Measurements from ENCODE around the gene MST1. TPM values are rescaled to one million over a fixed set of nuclear protein-coding genes. Genes with fewer than 3 reads are reported as not detected.

Gene MST1
- total and polyA plus RNA-seq, 2 experiments from 2014 or later = 116 to 158 TPM

- no peak overlapping the region for H3K27ac ChIP-seq
- TF ChIP-seq EZH2 (IDR thresholded peaks at IDR 0.05; ENCODE audit: borderline replicate concordance) (no peak), EZH2phosphoT487 (IDR thresholded peaks at IDR 0.05; ENCODE audit: low read depth, severe bottlenecking, unreplicated experiment) (no peak), CTCF (IDR thresholded peaks at IDR 0.05; ENCODE audit: poor library complexity) (no peak)
- no peak overlapping the region for H2AFZ ChIP-seq
- H3K4me2 ChIP-seq = no peak overlapping the region
- no peaks in the 10 kb centered on the region for H3K4me1 ChIP-seq (ENCODE audit: insufficient read depth)
- H3K36me3 ChIP-seq (replicated peaks; ENCODE audit: insufficient read depth, low read depth) = no peaks in the 10 kb centered on the region
- H3K9me3 ChIP-seq (ENCODE audit: low read depth) = no peaks in the 10 kb centered on the region
- no peaks in the 10 kb centered on the region for H3K9me2 ChIP-seq (replicated peaks; ENCODE audit: insufficient read depth)
- H4K20me1 ChIP-seq (ENCODE audit: insufficient read depth, poor library complexity, severe bottlenecking) = no peaks in the 10 kb centered on the region
- no peak for DNase-seq (ENCODE audit: low spot score)
- H3K27me3 ChIP-seq = no peaks in the 10 kb centered on the region
- WGBS (ENCODE audit: low lambda C conversion rate, missing lambda C conversion rate) = 97% methylated on average over 9 of the region's 9 CpGs
- H3K4me3 ChIP-seq = no peak overlapping the region
- H3K79me2 ChIP-seq = no peaks in the 10 kb centered on the region
Observed at GRCh38 chr3:49706456-49707112, 17.3 kb upstream of the MST1 start.

GRCh38 chr3:49705390-49705960 is 16.2 kb upstream of the MST1 start:
- DNase-seq (ENCODE audit: low spot score) = no peak
- no peaks in the 10 kb centered on the region for H4K20me1 ChIP-seq (ENCODE audit: insufficient read depth, poor library complexity, severe bottlenecking)
- no peaks in the 10 kb centered on the region for H3K79me2 ChIP-seq
- 97% methylated on average over 17 of the region's 17 CpGs for WGBS (ENCODE audit: low lambda C conversion rate, missing lambda C conversion rate)
- H2AFZ ChIP-seq = no peak overlapping the region
- no peaks in the 10 kb centered on the region for H3K9me3 ChIP-seq (ENCODE audit: low read depth)
- H3K4me2 ChIP-seq = no peak overlapping the region
- no peaks in the 10 kb centered on the region for H3K4me1 ChIP-seq (ENCODE audit: insufficient read depth)
- TF ChIP-seq EZH2phosphoT487 (IDR thresholded peaks at IDR 0.05; ENCODE audit: low read depth, severe bottlenecking, unreplicated experiment) (no peak), CTCF (IDR thresholded peaks at IDR 0.05; ENCODE audit: poor library complexity) (no peak), EZH2 (IDR thresholded peaks at IDR 0.05; ENCODE audit: borderline replicate concordance) (no peak)
- no peaks in the 10 kb centered on the region for H3K27me3 ChIP-seq
- H3K27ac ChIP-seq = no peak overlapping the region
- H3K36me3 ChIP-seq (replicated peaks; ENCODE audit: insufficient read depth, low read depth) = no peaks in the 10 kb centered on the region
- H3K9me2 ChIP-seq (replicated peaks; ENCODE audit: insufficient read depth) = no peaks in the 10 kb centered on the region
- H3K4me3 ChIP-seq = no peak overlapping the region

GRCh38 chr3:49704629-49705028 is 15.4 kb upstream of the MST1 start:
- Histone ChIP-seq H3K36me3 (replicated peaks; ENCODE audit: insufficient read depth, low read depth) (no peaks in the 10 kb centered on the region), H3K9me3 (ENCODE audit: low read depth) (no peaks in the 10 kb centered on the region), H3K27me3 (no peaks in the 10 kb centered on the region), H3K4me3 (no peak overlapping the region), H3K79me2 (no peaks in the 10 kb centered on the region), H3K4me2 (no peak overlapping the region), H2AFZ (no peak overlapping the region), H3K27ac (no peak overlapping the region), H4K20me1 (ENCODE audit: insufficient read depth, poor library complexity, severe bottlenecking) (no peaks in the 10 kb centered on the region), H3K9me2 (replicated peaks; ENCODE audit: insufficient read depth) (no peaks in the 10 kb centered on the region), H3K4me1 (ENCODE audit: insufficient read depth) (no peaks in the 10 kb centered on the region)
- no peak for DNase-seq (ENCODE audit: low spot score)
- TF ChIP-seq EZH2phosphoT487 (IDR thresholded peaks at IDR 0.05; ENCODE audit: low read depth, severe bottlenecking, unreplicated experiment) (no peak), EZH2 (IDR thresholded peaks at IDR 0.05; ENCODE audit: borderline replicate concordance) (no peak), CTCF (IDR thresholded peaks at IDR 0.05; ENCODE audit: poor library complexity) (no peak)
- 94% methylated on average over 8 of the region's 8 CpGs for WGBS (ENCODE audit: low lambda C conversion rate, missing lambda C conversion rate)
